IPS-NIHi11 (cell line): ENCODE data around the gene HID1.
A peak's percentile ranks its signal among the peaks of the same experiment; 100 is the strongest.
"Not testable (repeated sequence)": the region's sequence is repeated elsewhere in the genome, so short reads cannot be mapped to it uniquely, and the experiment has no call there.

Experiments
- DNase-seq: peaks from one replicate; pipeline ENCODE4 v3.0.0; 2012; ENCODE audit warnings: mixed read lengths, low spot score

The HID1 gene

DNA sequence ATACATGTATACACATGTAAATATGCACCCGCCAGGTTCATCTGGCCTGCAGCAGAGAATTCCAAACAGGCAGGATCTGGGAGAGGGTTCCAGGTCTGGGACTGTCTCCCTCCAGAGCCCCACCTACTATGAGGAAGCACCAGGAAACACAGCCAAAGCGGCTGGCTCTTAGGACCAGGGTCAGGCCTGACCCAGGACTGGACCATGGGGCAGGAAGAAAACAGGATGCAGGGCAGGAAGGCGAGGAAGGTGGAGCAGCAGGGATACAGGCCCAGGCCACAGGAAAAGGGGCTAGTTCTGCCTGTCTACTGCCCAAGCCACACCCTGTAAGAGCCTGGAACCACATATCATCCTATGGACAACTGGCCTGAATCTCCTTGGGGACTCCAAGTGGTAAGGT is 2.2 kb downstream of the HID1 start:
- no peak for DNase-seq

DNA sequence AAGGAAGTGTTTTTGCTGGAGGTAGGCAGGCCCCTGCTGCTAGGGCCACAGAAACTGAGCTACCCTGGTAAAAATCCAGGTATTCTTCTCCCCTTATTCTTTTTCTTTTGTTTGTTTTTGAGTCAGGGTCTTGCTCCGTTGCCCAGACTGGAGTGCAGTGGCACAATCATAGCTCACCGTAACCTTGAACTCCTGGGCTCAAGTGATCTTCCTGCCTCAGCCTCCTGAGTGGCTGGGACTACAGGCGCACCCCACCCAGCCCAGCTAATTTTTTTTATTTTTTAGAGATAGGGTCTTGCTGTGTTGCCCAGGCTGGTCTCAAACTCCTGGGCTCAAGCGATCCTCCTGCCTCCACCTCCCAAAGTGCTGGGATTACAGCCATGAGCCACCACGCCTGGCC is 3.1 kb downstream of the HID1 start:
- DNase-seq, result not testable (repeated sequence)

DNA sequence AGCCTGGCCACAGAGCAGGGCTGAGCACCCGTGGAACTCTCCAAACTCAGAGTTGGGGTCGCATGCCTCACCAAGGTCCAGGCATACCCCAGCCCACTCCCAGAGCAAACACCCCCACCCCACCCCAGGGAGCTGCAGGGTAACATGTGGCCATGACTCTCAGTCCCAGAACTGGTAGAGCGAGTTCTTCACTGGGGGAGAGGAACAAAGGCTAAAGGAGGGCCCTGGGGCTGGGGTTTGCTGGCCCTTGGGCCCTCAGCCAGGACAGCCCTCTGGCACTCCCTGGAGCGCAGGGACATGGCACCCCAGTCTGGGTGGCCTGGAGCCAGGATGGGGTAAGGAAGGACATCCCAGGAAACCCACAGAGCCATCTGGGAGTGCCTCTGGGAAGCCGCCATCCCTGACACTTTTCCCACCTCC is 4.2 kb downstream of the HID1 start:
- no peak for DNase-seq

- no peak for DNase-seq
Measured at GRCh38 chr17:74964988-74965622, 7.5 kb downstream of the HID1 start.

- no peak for DNase-seq
Measured at GRCh38 chr17:74964246-74964761, 8.3 kb downstream of the HID1 start.

DNA sequence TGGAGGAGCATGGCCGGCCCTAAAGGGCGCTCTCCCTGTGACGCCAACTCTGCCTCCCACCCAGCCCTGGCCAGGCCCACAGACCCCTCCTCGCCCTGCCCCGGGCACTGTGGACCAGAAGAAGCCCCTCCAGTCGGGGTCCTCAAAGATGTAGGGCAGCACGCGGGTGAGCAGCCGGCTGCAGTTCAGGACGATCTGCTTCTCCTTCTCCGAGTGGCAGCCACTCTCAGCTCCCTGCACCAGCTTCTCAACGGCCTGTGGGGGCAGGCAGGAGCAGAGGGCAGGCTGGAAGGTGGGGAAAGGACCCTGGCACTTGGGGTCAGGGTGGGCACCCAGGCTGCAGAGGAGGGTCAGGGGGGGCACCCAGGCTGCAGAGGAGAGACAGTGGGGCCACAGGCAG is 8.9 kb downstream of the HID1 start:
- no peak for DNase-seq

- no peak for DNase-seq
Measured at GRCh38 chr17:74962622-74963394, 9.8 kb downstream of the HID1 start.

- DNase-seq, result peak; percentile 91
Measured at GRCh38 chr17:74961657-74962350, 10.8 kb downstream of the HID1 start.

DNA sequence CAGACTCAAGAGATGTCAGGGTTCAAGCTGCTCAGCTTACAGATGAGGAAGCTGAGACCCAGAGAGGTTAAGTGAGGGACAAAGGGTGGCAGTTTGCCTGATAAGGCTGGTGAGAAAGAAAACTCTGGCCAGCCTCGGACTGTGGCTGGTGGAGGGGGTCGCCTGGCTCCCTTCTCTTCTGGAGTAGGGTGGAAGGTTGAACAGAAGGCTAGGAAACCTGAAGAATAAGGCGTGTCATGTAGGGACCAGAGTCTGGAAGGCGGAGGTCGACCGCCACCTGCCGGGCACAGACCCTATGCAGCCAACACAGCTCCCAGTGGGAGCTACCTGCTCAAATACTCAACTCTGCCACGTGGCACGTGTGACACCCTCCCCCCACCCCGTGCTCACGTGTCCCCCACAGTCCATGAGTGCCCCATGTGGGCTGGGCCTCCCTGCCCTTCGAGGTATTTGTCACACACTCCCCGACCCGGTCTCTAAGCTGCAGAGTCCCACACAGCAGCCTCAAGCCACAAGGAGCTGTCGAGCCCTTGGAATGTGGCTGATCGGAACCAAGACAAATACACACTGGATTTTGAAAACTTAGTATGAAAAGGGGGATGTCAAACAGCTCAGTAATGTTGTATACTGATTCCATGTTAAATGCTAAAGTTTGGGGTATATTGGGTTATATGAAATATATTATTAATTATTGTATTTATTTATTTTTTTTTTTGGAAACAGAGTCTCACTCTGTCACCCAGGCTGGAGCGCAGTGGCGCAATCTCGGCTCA is 11.8 kb downstream of the HID1 start:
- DNase-seq, result peak; percentile 75

DNA sequence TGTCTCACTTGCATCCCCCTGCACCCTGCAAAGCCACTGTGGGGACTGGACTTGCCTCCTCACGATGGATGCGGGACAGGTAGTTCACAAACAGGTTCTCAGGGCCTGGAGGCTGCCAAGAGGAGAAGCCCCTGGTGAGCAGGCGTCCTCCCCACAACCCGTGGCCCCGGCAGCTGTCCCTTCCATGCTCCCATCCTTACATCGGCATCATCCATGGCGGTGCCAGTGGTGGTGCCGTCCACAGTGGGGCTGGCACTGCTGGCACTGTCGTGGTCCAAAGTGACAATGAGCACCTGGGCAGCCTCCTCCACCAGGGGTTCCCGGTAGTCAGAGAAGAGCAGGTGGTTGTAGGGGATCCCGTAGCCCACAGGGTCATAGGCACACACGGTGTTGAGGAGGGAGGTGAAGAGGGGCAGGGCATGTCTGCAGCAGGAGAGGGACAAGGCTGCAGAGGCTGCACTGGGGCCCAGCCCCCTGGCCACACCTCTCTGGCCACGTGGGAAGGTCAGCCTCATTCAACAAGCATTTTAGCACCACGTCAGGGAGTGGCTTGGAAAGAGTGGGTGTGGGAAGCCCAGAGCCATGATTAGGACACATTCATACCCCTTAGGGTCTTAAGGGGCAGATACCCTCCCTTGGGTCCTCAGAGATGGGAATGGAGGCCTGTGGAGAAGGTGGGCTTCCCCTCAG is 12.6 kb downstream of the HID1 start:
- no peak for DNase-seq

- DNase-seq, result peak; percentile 90
Measured at GRCh38 chr17:74957935-74958740, 14.4 kb downstream of the HID1 start.

GRCh38 chr17:74956093-74956492 is 16.5 kb downstream of the HID1 start:
- no peak for DNase-seq

- no peak for DNase-seq
Measured at GRCh38 chr17:74954665-74955421, 17.7 kb downstream of the HID1 start.

GRCh38 chr17:74954115-74954514 is 18.4 kb downstream of the HID1 start:
- no peak for DNase-seq

DNA sequence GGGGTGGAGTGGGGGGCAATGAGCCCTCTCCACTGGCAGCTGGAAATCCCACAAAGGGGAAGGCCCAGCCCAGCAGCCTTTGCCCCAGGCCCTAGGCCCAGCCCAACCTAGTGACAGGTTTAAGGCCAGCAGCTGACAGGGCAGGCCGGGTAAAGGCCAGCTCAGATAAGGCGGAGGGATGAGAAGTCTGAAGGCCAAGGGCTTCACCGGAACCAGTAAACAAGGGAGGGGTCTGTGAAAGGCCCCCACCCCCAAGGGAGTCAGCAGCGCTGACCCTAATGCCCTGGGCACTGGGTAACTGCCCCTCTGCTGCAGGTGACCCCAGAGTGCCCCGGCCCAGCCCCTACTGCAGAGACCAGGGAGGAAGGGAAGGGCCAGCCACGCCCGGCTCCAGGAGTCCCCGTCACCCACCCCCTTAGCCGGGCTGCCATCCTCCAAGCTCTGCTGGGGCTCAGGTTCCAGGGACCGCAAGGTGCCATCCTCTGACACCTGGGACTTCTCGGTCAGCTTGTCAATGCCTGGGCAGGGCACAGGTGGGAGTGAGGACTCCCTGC is 19.3 kb downstream of the HID1 start:
- no peak for DNase-seq

DNA sequence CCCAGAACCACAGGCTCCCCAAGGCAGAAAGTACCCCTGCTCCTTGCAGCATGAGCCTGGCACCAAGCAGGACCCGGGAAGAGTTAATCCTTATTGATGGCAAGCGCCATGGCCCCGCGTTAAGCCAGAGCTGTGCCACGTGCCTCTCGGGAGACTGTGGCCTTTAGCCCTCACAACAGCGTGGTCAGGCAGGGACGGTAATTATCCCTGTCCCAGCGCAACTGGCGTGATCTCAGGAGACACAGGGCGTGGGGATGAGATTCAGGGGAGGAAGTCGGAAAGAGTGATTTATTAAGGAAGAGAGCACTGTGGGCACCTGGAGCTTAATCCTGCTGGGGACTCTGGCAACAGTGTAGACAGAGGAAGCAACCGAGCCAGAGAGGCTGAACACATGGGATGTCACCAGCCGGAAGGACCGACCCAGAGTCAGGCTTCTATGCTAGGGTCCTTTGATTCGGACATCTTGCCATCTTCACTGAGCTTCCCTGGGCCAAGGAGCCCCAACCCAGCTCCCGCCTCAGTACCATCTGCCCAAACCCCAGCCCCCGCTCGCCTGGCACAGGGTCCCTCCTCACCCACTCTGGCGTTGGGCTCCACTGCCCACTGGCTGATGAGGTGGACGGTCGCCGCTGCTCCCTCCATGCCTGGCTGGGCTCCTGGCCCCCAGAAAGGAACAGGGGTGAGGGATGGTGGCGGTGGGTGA is 20.0 kb downstream of the HID1 start:
- DNase-seq, result no peak

GRCh38 chr17:74951680-74952421 is 20.7 kb downstream of the HID1 start:
- peak; percentile 87 for DNase-seq

DNA sequence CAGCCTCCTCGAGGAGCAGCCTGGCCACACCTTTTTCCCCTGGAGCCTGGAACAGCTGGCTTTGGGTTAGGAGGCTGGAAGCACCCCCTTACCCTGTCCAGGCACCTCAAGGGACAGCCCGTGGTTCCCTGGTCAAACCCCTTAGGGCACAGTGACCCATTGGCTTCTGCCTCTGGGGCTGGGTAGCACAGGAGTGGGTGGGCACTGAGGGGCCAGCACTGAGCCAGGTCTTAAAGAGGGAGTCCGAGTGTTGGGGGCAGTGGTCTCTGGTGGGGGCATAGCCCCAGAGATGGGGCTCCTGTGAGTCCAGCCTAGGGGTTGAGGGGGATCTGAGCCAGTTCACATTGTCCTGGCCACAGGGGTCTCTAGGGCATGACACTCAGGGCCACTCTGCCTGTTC is 21.5 kb downstream of the HID1 start:
- no peak for DNase-seq
